Measurements from ENCODE around the gene PALLD.
"Not testable (repeated sequence)": the region's sequence is repeated elsewhere in the genome, so short reads cannot be mapped to it uniquely, and the experiment has no call there.

Gene PALLD

GRCh38 chr4:168928875-168929274 is 432.0 kb downstream of the PALLD start:
- DNase-seq: no peak

GRCh38 chr4:168930413-168931196 is 433.8 kb downstream of the PALLD start:
- DNase-seq: no peak

GRCh38 chr4:168931215-168931650 is 434.4 kb downstream of the PALLD start:
- no peak for DNase-seq

DNA sequence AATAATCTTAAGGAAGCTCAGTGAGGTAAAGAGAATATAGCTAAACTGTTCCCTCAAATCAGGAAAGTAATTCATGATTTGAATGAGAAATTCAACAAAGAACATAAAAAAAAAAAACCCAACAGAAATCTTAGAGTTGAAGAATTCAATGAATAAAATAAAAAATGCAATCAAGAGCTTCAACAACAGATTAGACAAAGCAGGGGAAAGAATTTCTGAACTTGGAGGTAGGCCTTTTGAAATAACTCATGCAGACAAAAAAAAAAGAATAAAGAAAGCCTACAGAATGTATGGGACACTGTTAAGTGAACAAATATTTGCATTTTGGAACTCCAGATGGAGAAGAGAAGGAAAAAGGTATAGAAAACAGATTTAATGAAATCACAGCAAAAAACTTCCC is 435.3 kb downstream of the PALLD start:
- DNase-seq: no peak

- no peak for DNase-seq
Observed at GRCh38 chr4:168933423-168933822, 436.6 kb downstream of the PALLD start.

GRCh38 chr4:168937473-168937872 is 440.6 kb downstream of the PALLD start:
- not testable (repeated sequence) for DNase-seq

- no peak for DNase-seq
Observed at GRCh38 chr4:168942985-168943384, 446.1 kb downstream of the PALLD start.

- no peak for DNase-seq
Observed at GRCh38 chr4:168945291-168945690, 448.4 kb downstream of the PALLD start.

- DNase-seq: peak; percentile 4
Observed at GRCh38 chr4:168952821-168953246, 456.0 kb downstream of the PALLD start.

DNA sequence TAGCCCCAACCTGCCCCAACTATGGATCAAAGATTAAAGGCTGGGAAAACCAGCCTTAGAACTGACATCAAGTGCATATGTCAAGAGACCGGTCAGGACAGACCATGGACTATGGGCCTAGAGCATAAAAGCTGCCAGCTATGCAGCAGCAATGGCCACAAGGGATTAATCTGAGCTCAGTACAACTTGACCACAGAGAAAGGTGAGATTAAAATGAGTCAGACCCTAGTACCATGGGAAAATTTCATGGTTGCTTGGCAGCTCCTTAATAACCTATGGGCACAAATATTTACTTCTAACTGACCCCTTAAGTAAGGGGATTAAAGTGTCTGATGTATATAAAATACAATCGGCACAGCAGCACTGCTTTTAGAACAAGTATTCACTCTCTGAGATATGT is 458.8 kb downstream of the PALLD start:
- no peak for DNase-seq

- DNase-seq: no peak
Observed at GRCh38 chr4:168960716-168961115, 463.9 kb downstream of the PALLD start.

GRCh38 chr4:168972596-168972995 is 475.7 kb downstream of the PALLD start:
- no peak for DNase-seq
